Parathyroid adenoma (tissue), 2 donors: Measurements from ENCODE around the gene CA5A.

Source experiments
- H2AFZ ChIP-seq: fragments of 300-600 bp; sonication (generic); one replicate; pipeline ENCODE4 v1.7.0; 2017; ENCODE audit warnings: antibody characterized with exemption, mild to moderate bottlenecking
- H3K27ac ChIP-seq: fragments of 300-600 bp; sonication (generic); one replicate; pipeline ENCODE4 v1.7.0; 2017
- H3K27me3 ChIP-seq: fragments of 300-600 bp; sonication (generic); one replicate; pipeline ENCODE4 v1.7.0; 2017; ENCODE audit warnings: low read length; ENCODE audit not compliant: control insufficient read depth, insufficient read depth
- H3K36me3 ChIP-seq: fragments of 300-600 bp; sonication (generic); one replicate; pipeline ENCODE4 v1.7.0; 2017; ENCODE audit warnings: low read length; ENCODE audit not compliant: control insufficient read depth, insufficient read depth
- H3K4me1 ChIP-seq: fragments of 300-600 bp; sonication (generic); one replicate; pipeline ENCODE4 v1.7.0; 2017; ENCODE audit warnings: control low read depth
- H3K4me2 ChIP-seq: fragments of 300-600 bp; sonication (generic); one replicate; pipeline ENCODE4 v1.7.0; 2017; ENCODE audit warnings: low read length
- H3K4me3 ChIP-seq: fragments of 300-600 bp; sonication (generic); one replicate; pipeline ENCODE4 v1.7.0; 2017; ENCODE audit warnings: low read depth, low read length
- H3K79me2 ChIP-seq: fragments of 300-600 bp; sonication (generic); one replicate; pipeline ENCODE4 v1.7.0; 2017; ENCODE audit warnings: control low read depth
- H3K9ac ChIP-seq: fragments of 300-600 bp; sonication (generic); one replicate; pipeline ENCODE4 v1.7.0; 2017; ENCODE audit warnings: mild to moderate bottlenecking
- H3K9me3 ChIP-seq: fragments of 300-600 bp; sonication (generic); one replicate; pipeline ENCODE4 v1.7.0; 2017; ENCODE audit warnings: low read length; ENCODE audit not compliant: control insufficient read depth
- TF ChIP-seq, protein P1 (sequence below): fragments of 300-600 bp; sonication (generic); IDR thresholded peaks from one replicate; pipeline ENCODE4 v1.7.0; 2017; ENCODE audit warnings: antibody characterized with exemption, mild to moderate bottlenecking
- donor health status: primary hyperparathyroidism.

CA5A gene

GRCh38 chr16:87846705-87847466, 89.4 kb downstream of the CA5A start:
- no peaks in the 10 kb centered on the region for H3K9me3 ChIP-seq
- no peak overlapping the region for H3K27ac ChIP-seq
- H3K9ac ChIP-seq, result no peak overlapping the region
- H3K4me3 ChIP-seq, result no peak overlapping the region
- no peaks in the 10 kb centered on the region for H3K79me2 ChIP-seq
- H3K4me2 ChIP-seq, result no peak overlapping the region
- no peaks in the 10 kb centered on the region for H3K36me3 ChIP-seq
- H2AFZ ChIP-seq, result no peak overlapping the region
- TF ChIP-seq, protein P1, sequence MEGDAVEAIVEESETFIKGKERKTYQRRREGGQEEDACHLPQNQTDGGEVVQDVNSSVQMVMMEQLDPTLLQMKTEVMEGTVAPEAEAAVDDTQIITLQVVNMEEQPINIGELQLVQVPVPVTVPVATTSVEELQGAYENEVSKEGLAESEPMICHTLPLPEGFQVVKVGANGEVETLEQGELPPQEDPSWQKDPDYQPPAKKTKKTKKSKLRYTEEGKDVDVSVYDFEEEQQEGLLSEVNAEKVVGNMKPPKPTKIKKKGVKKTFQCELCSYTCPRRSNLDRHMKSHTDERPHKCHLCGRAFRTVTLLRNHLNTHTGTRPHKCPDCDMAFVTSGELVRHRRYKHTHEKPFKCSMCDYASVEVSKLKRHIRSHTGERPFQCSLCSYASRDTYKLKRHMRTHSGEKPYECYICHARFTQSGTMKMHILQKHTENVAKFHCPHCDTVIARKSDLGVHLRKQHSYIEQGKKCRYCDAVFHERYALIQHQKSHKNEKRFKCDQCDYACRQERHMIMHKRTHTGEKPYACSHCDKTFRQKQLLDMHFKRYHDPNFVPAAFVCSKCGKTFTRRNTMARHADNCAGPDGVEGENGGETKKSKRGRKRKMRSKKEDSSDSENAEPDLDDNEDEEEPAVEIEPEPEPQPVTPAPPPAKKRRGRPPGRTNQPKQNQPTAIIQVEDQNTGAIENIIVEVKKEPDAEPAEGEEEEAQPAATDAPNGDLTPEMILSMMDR, result no peak
- H3K27me3 ChIP-seq, result no peaks in the 10 kb centered on the region
- H3K4me1 ChIP-seq, result no peaks in the 10 kb centered on the region

DNA sequence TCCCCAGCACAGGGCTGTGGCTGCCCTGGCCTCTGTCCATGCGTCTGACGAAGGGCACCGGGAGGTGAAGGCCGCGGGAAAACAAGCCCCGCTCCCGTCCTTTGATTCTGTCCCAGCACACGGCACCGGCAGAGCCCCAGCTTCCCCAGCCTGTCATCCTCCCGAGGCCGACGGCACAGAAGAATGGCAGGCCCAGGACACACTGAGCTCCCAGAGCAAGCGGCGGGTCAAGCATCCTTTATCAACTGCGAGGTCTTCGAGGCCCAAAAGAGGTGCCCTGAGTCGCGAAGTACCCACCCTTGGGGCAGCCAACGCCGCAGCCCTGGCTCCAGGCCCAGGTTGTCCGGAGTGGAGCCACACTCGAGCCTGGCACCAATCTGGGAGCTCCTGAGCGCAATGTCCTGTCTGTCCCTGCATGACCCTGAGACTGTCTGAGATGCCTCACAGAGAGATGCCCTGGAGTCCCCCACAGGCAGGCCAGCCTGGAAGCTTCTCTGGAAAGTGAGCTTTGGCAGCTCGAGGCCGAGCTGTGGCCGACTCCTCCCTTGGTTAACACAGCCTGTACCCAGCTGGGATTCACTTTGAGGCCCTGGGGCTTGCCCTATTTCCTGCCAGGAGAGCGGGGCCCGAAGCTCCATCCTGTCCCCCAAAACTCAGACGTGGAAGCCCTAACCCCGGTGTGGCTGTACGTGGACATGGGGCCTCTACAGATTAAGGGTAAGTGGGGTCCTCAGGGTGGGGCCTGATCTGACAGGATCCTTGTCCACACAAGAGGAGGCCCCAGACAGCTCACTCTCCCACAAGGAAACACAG, 90.3 kb downstream of the CA5A start:
- Histone ChIP-seq H3K4me2 (no peak overlapping the region), H2AFZ (no peak overlapping the region), H3K9me3 (no peaks in the 10 kb centered on the region), H3K27ac (no peak overlapping the region), H3K4me1 (no peaks in the 10 kb centered on the region), H3K36me3 (no peaks in the 10 kb centered on the region), H3K9ac (no peak overlapping the region), H3K4me3 (no peak overlapping the region), H3K27me3 (no peaks in the 10 kb centered on the region), H3K79me2 (no peaks in the 10 kb centered on the region)
- TF ChIP-seq, protein P1, result no peak

DNA sequence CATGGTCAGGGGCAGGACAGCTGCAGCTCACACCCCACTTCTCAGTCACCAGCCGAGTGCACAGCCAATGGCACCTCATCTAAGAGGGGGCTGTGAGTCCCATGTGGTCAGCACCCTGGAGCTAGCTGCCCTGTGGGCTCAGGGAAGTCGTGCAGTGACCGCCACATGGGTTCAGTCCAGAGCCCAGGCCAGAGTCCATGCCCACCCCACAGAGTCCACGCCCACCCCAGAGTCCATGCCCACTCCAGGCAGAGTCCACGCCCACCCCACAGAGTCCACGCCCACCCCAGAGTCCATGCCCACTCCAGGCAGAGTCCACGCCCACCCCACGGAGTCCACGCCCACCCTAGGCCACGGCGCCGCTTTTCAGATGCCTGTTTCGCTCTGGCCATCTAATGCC, 91.1 kb downstream of the CA5A start:
- no peaks in the 10 kb centered on the region for H3K27me3 ChIP-seq
- H3K36me3 ChIP-seq, result no peaks in the 10 kb centered on the region
- no peaks in the 10 kb centered on the region for H3K9me3 ChIP-seq
- H3K4me1 ChIP-seq, result no peaks in the 10 kb centered on the region
- H2AFZ ChIP-seq, result no peak overlapping the region
- no peak overlapping the region for H3K27ac ChIP-seq
- H3K4me2 ChIP-seq, result no peak overlapping the region
- H3K79me2 ChIP-seq, result no peaks in the 10 kb centered on the region
- no peak overlapping the region for H3K4me3 ChIP-seq
- H3K9ac ChIP-seq, result no peak overlapping the region
- TF ChIP-seq, protein P1, result no peak

DNA sequence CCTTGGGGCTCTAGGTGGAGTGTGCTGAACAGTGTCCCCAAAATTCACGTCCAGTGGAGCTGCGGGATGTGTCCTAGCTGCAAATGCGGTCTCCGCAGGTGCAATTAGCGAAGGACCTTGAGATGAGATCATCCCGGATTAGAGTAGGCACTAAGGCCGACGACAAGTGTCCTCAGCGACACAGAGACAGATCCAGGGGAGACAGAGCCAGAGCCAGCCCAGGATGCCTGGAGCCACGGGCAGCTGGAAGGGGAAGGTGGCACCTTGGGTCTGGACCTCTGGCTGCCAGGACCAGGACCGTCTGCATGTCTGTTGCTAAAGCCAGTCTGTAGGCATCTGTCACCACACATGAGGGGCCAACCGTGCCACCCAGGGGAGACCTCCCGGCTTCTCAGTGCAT, 91.5 kb downstream of the CA5A start:
- no peak overlapping the region for H3K9ac ChIP-seq
- TF ChIP-seq, protein P1, result no peak
- H3K9me3 ChIP-seq, result no peaks in the 10 kb centered on the region

More for the DNA sequence above, 91.5 kb downstream of the CA5A start:
- Histone ChIP-seq H3K36me3 (no peaks in the 10 kb centered on the region), H2AFZ (no peak overlapping the region), H3K4me2 (no peak overlapping the region), H3K79me2 (no peaks in the 10 kb centered on the region), H3K4me1 (no peaks in the 10 kb centered on the region), H3K27ac (no peak overlapping the region), H3K4me3 (no peak overlapping the region), H3K27me3 (no peaks in the 10 kb centered on the region)
